GM21367 (cell line): ENCODE results near the gene CNOT3.

Experiments used
- ATAC-seq: cut with Tn5 transposase; IDR thresholded peaks from one replicate; pipeline ENCODE4 v1.9.1; 2021; ENCODE audit not compliant: unreplicated experiment

Gene CNOT3

GRCh38 chr19:54147676-54148075, 10.1 kb downstream of the CNOT3 start:
- ATAC-seq, result no peak

GRCh38 chr19:54148158-54148557, 10.6 kb downstream of the CNOT3 start:
- ATAC-seq, result no peak

GRCh38 chr19:54149021-54149812, 11.7 kb downstream of the CNOT3 start:
- no peak for ATAC-seq

- no peak for ATAC-seq
Observed at GRCh38 chr19:54151362-54152035, 13.9 kb downstream of the CNOT3 start.

- ATAC-seq, result no peak
Observed at GRCh38 chr19:54152267-54152666, 14.7 kb downstream of the CNOT3 start.

- ATAC-seq, result no peak
Observed at GRCh38 chr19:54152878-54153524, 15.4 kb downstream of the CNOT3 start.

GRCh38 chr19:54153731-54154326, 16.3 kb downstream of the CNOT3 start:
- no peak for ATAC-seq

GRCh38 chr19:54154603-54155345, 17.2 kb downstream of the CNOT3 start:
- ATAC-seq, result no peak

- no peak for ATAC-seq
Observed at GRCh38 chr19:54155694-54156093, 18.1 kb downstream of the CNOT3 start.

GRCh38 chr19:54156490-54156889, 18.9 kb downstream of the CNOT3 start:
- ATAC-seq, result no peak

GRCh38 chr19:54156953-54157352, 19.4 kb downstream of the CNOT3 start:
- ATAC-seq, result no peak

GRCh38 chr19:54158812-54159351, 21.3 kb downstream of the CNOT3 start:
- ATAC-seq, result no peak

GRCh38 chr19:54159352-54160181, 22.0 kb downstream of the CNOT3 start, which contains the start of gene LENG1:
Gene LENG1, minus strand, starts transcription at chr19:54159721. Its CDS starts 26 bp downstream, at chr19:54159695.
- peak; percentile 78 for ATAC-seq

GRCh38 chr19:54160182-54160811, 22.7 kb downstream of the CNOT3 start:
- no peak for ATAC-seq

GRCh38 chr19:54160854-54161253, 23.3 kb downstream of the CNOT3 start:
- ATAC-seq, result no peak

GRCh38 chr19:54162241-54162805, 24.8 kb downstream of the CNOT3 start:
- no peak for ATAC-seq

- no peak for ATAC-seq
Observed at GRCh38 chr19:54162884-54163283, 25.3 kb downstream of the CNOT3 start.

GRCh38 chr19:54164369-54165068, 27.0 kb downstream of the CNOT3 start:
- no peak for ATAC-seq
